Measurements from ENCODE around the gene PDCD4.

- TF ChIP-seq CTCF (IDR thresholded peaks at IDR 0.05; ENCODE audit: insufficient read depth, low read depth, low read length) (no peak), EZH2 (IDR thresholded peaks at IDR 0.05; ENCODE audit: insufficient read depth, low read length) (no peak)
Measured at GRCh38 chr10:110852255-110852896, 19.4 kb upstream of the PDCD4 start.

Data from astrocyte (in vitro differentiated cells and primary cell).